Panc1 (cell line): Measurements from ENCODE around the gene PIH1D1. TPM values are rescaled to one million over a fixed set of nuclear protein-coding genes. Genes with fewer than 3 reads are reported as not detected.
A peak's percentile ranks its signal among the peaks of the same experiment; 100 is the strongest.

Experiments
- ATAC-seq: fragments of 200-7000 bp; cut with Tn5 transposase; 2 replicates; pipeline ENCODE4 v1.9.1; 2020; ENCODE audit warnings: mild to moderate bottlenecking, moderate library complexity
- BruUV-seq: library from RNA; stranded (reverse); fragments of 400-500 nt; replicated peaks from 2 replicates; lab custom pipeline; 2021; lab: Mats Ljungman, UMichigan
- CTCF ChIA-PET: fragments of 300-600 bp; sonication (Branson Sonifier 250); formaldehyde crosslinking; loops from one replicate; lab custom pipeline; 2022; ENCODE audit warnings: antibody characterized with exemption; lab: Charles Lee
- POLR2A ChIA-PET: fragments of 300-600 bp; sonication (Branson Sonifier 250); formaldehyde crosslinking; loops from one replicate; lab custom pipeline; 2022; ENCODE audit warnings: antibody characterized with exemption; lab: Charles Lee
- DNase-seq: peaks from one replicate; pipeline ENCODE4 v3.0.0-alpha.2; 2010; ENCODE audit warnings: low read depth, low spot score
- H3K27ac ChIP-seq: 2 replicates; pipeline ENCODE4 v1.5.1; 2011; ENCODE audit warnings: mild to moderate bottlenecking, low read length, inconsistent platforms
- H3K27me3 ChIP-seq: fragments of 200-500 bp; sonication (Bioruptor generic); 2 replicates; pipeline ENCODE4 v1.6.0; 2014; ENCODE audit warnings: low read length, inconsistent platforms; ENCODE audit not compliant: control insufficient read depth, insufficient read depth
- H3K36me3 ChIP-seq: fragments of 200-500 bp; sonication (Bioruptor generic); 2 replicates; pipeline ENCODE4 v1.5.1; 2014; ENCODE audit warnings: inconsistent platforms, mild to moderate bottlenecking, low read length, moderate library complexity; ENCODE audit not compliant: control insufficient read depth, insufficient read depth
- H3K4me1 ChIP-seq: 2 replicates; pipeline ENCODE4 v1.5.1; 2011; ENCODE audit warnings: inconsistent platforms, mild to moderate bottlenecking, low read length, moderate library complexity; ENCODE audit not compliant: control insufficient read depth, insufficient read depth
- H3K4me3 ChIP-seq, 2 experiments: 2 replicates each; pipeline ENCODE4 v1.5.1; 2011 to 2012; ENCODE audit warnings: low read depth in 2 of 2, low read length in 2 of 2, mild to moderate bottlenecking in 2 of 2, inconsistent platforms in 1 of 2, moderate library complexity in 1 of 2
- H3K9me3 ChIP-seq: fragments of 200-500 bp; sonication (Bioruptor generic); 2 replicates; pipeline ENCODE4 v1.5.1; 2014; ENCODE audit warnings: low read depth, mild to moderate bottlenecking, inconsistent platforms, low read length, moderate library complexity; ENCODE audit not compliant: control insufficient read depth, insufficient read depth
- CTCF ChIP-seq: fragments of 450-650 bp; IDR thresholded peaks from 2 replicates; pipeline ENCODE4 v1.5.1; 2017; ENCODE audit warnings: mild to moderate bottlenecking
- POLR2AphosphoS5 ChIP-seq: IDR thresholded peaks from 2 replicates; pipeline ENCODE4 v1.6.1; 2012; ENCODE audit warnings: mild to moderate bottlenecking, low read depth, low read length, moderate library complexity
- REST ChIP-seq, 2 experiments: IDR thresholded peaks; 2 replicates each; pipeline ENCODE4 v1.6.1; 2011 to 2012; ENCODE audit warnings: low read depth in 2 of 2, control low read depth in 1 of 2, low read length in 1 of 2, mild to moderate bottlenecking in 1 of 2, moderate library complexity in 1 of 2; ENCODE audit not compliant: insufficient read depth in 1 of 2
- SIN3A ChIP-seq: IDR thresholded peaks from 2 replicates; pipeline ENCODE4 v1.6.1; 2012; ENCODE audit warnings: low read depth, mild to moderate bottlenecking, low read length, moderate library complexity, borderline replicate concordance; ENCODE audit not compliant: insufficient read depth
- TCF7L2 ChIP-seq: IDR thresholded peaks from 2 replicates; pipeline ENCODE4 v1.6.1; 2011; ENCODE audit warnings: mild to moderate bottlenecking, low read depth, low read length, inconsistent platforms
- in situ Hi-C: cut with HindIII; loops from 2 replicates; pipeline ENCODE4 v1.10.0; 2016; ENCODE audit warnings: low sequenced_read_pairs, low pct_unique_long_range_greater_than_20kb
- intact Hi-C: fragments of 100-400 bp; cut with micrococcal nuclease; formaldehyde crosslinking; loops from one replicate; pipeline ENCODE4 v1.10.0; 2022; ENCODE audit not compliant: unreplicated experiment
- total RNA-seq: library from RNA; stranded (reverse); gene quantifications from one replicate; pipeline ENCODE4 v1.2.1, GENCODE V29; 2021; ENCODE audit not compliant: unreplicated experiment

Gene PIH1D1
- total RNA-seq, 1 experiment from 2014 or later = 78.5 TPM

GRCh38 chr19:49455773-49456172 is 4.2 kb upstream of the PIH1D1 start:
- DNase-seq (no peak), ATAC-seq (no peak)
- ChIA-PET CTCF (no interaction called here), POLR2A (no interaction called here)
- in situ Hi-C loops (no loop called here), intact Hi-C loops (no loop called here)
- H3K9me3 ChIP-seq = no peaks in the 10 kb centered on the region
- H3K27ac ChIP-seq = no peak overlapping the region
- no peaks in the 10 kb centered on the region; the same call in 1 of the 2 replicates for H3K4me1 ChIP-seq
- no peak overlapping the region for H3K4me3 ChIP-seq
- H3K36me3 ChIP-seq = no peaks in the 10 kb centered on the region; the same call in 1 of the 2 replicates
- H3K27me3 ChIP-seq = no peaks in the 10 kb centered on the region
- TF ChIP-seq SIN3A = no peak
- TF ChIP-seq TCF7L2 = no peak
- no peak for TF ChIP-seq CTCF
- TF ChIP-seq REST (IDR thresholded peaks at IDR 0.05; ENCODE audit: insufficient read depth in 1 of 2, low read depth in 2 of 2, low read length in 1 of 2) = no peak
- TF ChIP-seq POLR2AphosphoS5 = no peak
- no TSS peak for BruUV-seq

GRCh38 chr19:49453757-49454240 is 2.2 kb upstream of the PIH1D1 start:
- POLR2A ChIA-PET = interaction anchor here (0.6 kb wide), 1 partner anchor 221 kb away, joined by 3 read pairs; no protein-coding TSS in a partner anchor
- no peak for TF ChIP-seq POLR2AphosphoS5
- no peak for TF ChIP-seq TCF7L2
- no peak for TF ChIP-seq CTCF
- TSS peak; percentile 97 for BruUV-seq
- no peaks in the 10 kb centered on the region for H3K27me3 ChIP-seq
- H3K36me3 ChIP-seq = no peaks in the 10 kb centered on the region; the same call in 1 of the 2 replicates
- no peak for ATAC-seq
- intact Hi-C loops (no loop called here), in situ Hi-C loops (no loop called here)
- H3K27ac ChIP-seq = peak overlapping the region; percentile 99
- DNase-seq = no peak
- peak overlapping the region; percentile 77 to 96 for H3K4me3 ChIP-seq
- no peaks in the 10 kb centered on the region for H3K9me3 ChIP-seq
- CTCF ChIA-PET = interaction anchor here (0.6 kb wide), 1 partner anchor 74 kb away, joined by 3 read pairs; the partner anchor contains the start of gene RCN3
- no peaks in the 10 kb centered on the region; the same call in 1 of the 2 replicates for H3K4me1 ChIP-seq
